ENCODE measurements around the gene MYBL2.
A peak's percentile ranks its signal among the peaks of the same experiment; 100 is the strongest.

MYBL2 gene

DNA sequence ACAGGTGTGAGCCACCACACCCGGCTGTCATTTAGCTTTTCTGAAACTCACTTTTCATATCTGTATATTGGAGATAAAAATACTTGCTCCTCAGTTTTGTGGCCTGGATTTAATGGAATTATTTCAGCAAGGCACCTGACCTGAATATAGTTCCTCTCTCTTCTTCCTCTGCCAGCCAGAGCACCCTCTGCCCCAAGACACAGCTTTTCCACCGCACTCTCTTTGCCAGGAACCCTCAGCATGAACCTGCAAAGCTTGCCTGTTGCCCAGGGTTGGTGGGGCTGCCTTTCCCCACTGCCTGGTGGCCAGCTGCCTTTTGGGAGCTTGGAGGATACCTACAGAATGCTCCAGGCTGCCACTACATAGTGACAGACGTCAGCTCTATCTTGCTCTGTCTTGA lies 56.8 kb downstream of the MYBL2 start:
- DNase-seq = no peak

DNA sequence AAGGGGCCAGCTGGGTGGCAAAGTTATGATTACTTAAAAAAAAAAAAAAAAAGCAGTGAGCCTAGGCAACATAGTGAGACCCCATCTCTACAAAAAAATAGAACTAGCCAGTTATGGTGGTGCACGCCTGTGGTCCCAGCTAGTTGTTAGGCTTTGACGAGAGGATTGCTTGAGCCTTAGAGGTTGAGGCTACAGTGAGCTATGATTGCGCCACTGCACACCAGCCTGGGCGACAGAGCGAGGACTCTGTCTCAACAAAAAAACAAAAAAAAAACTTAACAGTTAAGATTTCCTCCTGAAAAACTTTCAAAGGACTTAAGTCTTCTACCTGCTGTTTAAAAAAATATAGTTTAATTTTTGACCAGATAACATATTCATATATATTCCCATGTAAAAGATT lies 57.5 kb downstream of the MYBL2 start:
- DNase-seq = no peak

DNA sequence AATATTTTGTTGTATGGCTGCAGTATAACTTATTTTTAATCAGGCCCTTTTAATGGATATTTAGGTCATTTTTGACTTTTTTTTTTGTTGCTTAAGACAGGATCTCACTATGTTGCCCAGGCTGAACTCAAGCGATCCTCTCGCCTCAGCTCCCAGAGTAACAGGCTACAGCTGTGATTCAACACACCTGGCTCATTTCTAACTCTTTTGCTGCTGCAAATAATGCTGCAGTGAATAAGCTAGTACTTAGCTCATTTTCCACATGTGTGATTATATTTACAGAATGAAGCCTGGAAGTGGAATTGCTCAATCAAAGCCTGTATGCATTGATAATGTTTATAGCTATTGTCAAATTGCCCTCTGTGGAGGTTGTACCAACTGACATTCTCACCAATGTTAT lies 58.8 kb downstream of the MYBL2 start:
- DNase-seq = no peak

DNA sequence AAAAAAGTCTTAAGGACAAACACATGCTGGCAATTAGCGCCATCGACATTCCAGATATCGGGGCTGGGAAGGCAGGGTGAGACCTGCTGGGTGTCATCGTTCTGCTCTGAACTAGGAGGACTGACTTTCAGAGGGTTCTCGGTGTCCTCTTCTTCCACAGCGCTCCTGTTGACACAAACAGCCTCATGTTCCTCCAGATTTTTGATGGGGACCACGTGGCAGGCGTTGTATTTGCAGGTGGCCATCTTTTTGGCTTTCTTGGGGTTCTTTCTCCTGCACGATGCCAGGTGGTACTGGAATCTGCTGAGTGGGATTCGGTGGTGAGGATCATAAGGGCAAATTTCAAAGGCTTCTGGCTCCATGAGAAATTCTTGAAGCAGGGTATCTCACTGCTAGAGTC lies 59.4 kb downstream of the MYBL2 start:
- no peak for DNase-seq

DNA sequence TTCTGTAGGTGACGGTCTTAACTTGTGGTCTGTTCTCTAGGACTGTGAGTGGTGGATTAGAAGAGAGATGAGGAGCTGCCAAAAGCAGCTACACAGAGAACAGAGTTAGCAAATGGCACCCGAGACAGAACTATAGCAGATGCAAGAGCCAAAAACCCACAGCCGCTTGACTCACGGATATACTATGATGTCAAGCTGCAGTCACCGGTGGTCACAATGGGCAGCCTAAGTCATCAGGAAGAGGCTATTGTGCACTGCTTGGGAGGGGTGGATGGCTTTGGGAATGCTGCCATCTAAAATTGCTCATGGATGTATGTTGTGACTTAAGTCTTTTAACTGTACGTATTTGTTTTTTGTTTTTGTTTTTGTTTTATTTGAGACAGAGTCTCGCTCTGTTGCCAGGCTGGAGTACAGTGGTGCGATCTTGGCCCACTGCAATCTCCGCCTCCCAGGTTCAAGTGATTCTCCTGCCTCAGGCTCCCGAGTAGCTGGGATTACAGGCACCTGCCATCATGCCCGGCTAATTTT lies 60.0 kb downstream of the MYBL2 start, which contains the start of gene GTSF1L:
Gene GTSF1L, minus strand, starts transcription at position 192 of the 528 bp plus-strand sequence. CDS start 308 bp downstream, outside the sequence.
- DNase-seq = no peak

DNA sequence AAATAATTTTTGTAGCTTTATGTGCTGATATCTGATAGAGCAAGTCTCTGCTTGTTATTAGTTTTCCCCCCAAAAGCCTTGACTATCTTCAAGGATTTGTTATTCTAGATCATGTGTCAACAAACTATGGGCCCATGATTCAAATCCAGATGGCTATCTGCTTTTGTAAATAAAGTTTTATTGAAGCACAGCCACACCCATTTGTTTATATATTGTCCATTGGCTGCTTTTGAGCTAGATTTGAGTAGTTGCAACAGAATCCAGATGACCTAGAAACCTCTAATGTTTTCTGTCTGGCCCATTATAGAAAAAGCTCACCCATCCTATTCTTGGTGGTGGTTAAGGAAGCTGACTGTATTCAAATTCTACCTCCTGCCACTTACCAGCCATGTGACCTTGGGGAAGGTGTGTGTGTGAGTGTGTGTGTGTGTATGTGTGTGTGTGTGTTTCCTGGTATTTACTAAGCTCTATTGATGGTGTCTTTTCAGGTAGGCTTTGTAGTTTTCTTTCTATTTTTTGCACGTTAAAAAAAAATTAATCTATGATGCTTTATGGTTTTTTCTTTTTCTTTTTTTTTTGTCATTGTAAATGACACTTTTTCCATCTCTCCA lies 61.2 kb downstream of the MYBL2 start:
- no peak for DNase-seq

DNA sequence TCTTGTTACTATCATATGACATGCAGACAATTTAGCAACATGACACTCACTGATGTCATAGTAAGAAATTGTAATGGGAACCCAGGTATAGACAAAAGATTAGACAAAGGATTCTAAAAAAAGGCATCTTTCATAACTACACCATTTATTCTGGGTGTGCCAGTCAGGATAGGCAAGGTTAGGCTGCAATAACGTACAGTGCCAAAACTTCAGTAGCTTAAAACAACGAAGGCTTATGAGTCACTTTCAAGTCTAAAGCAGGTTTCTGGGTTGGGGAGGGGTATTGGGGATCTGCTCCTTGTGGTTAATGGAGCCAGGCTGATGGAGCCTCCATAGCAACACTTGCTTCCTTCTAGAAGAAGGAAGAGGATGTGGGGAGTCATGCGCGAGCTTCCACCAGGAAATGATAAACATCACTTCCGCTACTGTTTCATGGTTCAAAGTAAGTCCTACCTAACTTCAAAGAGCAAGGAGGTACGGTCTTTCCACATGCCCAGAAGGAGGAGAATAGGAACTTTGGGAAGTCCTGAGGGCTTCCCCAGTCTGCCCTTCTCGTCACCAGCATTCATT lies 61.9 kb downstream of the MYBL2 start:
- no peak for DNase-seq

DNA sequence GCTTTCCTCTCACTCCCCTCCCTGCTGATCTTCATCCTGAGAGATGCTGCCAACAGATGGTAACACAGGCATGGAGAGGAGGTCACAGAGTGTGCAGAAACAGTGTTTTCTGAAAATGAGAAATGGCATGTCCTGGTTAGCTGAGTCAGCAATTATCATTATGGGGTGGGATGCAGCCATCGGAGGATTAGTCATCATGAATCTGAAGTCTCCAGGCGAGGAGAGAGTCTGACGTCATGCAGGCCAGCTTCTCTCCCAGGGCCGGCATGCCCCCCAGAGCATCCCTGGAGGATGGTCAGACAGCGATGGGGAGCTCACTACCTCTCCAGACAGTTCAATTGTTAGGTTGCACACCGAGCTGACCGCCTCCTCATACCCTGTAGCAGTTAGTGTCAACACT lies 64.6 kb downstream of the MYBL2 start:
- no peak for DNase-seq

DNA sequence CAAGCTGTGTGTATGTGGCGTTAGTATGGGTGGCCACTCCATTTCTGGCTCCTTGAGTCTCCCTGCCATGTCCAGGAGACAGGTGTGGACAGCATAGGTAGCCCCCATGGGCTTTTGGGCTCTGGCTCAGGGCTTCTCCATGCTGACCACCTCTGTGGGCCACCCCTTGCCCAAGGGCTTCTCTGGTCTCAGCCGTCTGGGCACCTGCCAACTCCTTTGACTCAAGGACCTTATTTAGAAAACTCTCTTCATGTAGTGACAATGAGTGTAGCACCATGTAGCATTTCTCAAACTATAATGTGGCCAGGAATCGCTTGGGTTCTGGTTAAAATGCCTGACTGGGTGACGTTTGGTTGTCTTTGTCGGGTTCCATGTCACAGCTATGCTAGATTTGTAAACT lies 65.0 kb downstream of the MYBL2 start:
- DNase-seq = no peak

DNA sequence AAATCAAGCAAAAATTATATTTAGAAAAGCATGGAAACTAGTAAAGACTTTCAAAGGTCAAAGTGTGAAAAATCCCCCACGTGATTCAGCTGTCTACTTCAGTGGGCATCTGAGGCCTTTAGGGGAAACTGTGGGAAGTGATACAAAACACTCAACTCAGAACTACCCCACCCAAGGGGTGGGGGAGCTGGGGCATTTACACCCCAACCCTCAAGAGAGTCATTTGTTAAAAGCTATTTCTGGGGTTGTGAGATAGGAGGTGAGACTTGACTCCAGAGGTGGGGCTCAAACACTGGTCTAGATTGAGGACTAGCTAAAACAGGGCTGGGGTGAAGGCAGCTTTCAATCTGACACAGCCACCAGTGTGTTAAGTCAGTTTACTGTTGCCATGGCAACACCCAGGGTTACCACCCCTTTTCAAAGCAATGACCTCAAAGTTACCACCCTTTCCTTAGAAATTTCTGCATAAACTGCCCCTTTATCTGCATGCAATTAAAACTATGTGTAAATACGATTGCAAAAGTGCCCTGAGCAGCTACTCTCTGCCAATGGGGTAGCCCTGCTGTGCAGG lies 69.8 kb downstream of the MYBL2 start:
- peak; percentile 20 for DNase-seq

DNA sequence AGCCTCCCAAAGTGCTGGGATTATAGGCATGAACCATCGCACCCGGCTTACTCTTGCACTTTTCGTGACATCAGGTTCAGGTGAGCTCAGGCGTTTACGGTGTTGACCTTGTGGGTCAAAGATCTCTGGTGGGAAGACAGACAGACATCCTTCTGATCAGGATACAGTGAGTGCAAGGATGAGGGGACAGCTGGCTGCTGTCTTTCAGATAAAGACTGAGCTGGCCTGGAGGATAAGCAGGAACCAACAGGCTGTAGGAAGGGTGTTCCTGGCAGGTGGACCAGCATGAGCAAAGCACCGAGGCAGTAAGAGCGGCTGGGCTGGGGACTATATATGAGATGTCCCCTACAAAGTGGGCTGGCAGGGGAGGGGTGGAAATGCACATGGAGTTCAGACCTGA lies 71.0 kb downstream of the MYBL2 start:
- DNase-seq = no peak

DNA sequence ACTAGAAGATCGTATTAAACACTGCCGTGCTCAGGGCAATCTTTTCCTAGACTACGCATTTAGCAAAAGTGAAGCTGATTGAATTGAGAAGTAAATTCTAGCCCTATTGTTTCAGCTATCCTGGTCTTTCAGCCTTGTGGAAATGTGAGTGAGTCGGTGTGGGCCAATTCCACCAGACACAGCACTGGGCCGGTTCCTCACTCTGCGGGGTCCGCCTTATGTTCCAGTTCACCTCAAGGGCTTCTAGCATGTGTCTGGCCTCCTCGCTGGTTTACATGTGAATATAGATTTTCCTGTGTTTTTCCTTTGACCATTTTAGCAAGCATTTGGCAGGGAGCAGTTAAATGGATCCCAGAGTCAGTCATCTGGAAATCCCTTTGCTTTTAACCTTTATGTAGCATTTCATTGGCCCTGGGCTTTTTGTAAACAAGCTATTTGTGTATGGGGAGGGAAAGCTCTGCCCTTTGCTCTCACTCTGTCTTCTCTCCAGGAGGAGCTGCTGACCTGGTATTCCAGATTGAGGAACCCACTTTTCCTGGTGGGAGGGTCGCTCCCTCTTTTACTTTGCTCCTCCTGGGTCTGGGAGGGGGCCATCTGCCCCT lies 72.3 kb downstream of the MYBL2 start:
- DNase-seq = no peak

DNA sequence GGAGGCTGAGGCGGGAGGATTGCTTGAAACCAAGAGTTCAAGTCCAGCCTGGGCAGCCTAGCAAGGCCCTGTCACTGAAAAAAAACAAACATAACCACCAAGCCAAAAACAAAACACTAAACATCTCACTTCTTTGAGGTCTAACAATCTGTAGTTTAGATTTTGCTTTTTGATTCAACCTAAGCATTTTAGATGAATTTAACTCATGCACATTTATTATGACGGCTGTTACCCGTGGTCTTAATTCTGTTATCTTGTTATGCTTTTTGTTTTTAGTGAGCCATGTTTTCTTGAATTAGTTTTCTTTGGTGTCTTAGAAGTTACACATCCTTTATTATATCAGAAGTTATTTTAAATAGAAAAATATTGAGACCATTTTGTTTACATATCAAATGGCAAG lies 73.7 kb downstream of the MYBL2 start:
- DNase-seq = no peak

DNA sequence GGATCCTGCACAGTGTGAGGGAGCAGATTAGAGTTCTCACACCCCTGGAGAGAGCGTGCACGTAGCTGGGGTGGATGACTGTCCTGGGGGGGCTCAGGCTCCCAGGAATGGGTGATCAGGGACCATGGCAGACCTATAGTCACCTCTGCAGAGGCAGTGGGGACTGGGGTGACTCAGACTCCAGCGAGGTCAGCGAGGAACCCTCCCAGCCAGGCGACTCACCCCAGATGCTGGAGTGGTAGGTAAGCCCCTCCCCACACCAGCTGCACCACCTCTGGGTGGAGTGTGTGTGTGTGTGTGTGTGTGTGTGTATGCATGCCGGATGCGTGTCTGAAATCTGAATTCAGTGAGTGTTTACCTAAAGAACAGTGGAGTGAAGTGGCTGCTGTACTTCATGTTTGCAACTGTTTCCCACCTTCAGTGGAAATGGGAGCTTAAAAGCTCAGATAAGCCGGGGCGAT lies 77.3 kb downstream of the MYBL2 start:
- no peak for DNase-seq

DNA sequence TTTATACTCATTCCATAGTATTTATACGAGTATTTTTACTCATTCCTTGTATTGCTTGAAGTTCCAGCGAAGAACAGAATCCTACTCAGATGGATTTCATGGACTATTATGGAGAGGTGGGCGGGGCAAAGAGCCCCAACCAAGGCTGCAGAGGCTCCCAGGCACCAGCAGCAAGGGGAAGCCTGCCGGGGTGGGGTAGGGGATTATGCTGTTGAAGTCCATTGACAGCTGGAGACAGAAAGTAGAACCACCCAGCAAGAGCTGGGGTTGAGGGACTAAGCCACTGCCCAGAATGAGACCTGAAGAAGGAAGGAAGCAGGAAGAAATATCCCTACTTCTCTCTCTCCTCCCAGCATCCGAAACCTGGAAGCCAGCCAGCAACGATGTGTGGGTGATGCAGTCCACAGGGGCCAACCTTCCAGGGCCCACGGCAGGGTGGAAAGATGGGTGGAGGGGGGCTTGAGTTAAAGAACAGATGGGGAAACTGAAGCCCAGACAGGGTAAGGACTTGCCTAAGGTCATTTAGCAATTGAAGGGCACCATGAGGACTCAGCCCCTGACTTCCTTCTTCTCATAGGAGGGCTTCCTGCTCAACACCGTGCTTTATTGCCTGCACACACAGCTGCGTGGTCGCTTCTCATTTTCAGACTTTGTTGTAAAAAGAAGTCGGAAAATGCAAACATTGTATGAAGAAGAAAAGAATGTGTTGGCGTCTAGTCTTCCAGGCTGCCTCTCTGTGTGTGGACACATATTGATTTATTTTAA lies 78.2 kb downstream of the MYBL2 start:
- no peak for DNase-seq

DNA sequence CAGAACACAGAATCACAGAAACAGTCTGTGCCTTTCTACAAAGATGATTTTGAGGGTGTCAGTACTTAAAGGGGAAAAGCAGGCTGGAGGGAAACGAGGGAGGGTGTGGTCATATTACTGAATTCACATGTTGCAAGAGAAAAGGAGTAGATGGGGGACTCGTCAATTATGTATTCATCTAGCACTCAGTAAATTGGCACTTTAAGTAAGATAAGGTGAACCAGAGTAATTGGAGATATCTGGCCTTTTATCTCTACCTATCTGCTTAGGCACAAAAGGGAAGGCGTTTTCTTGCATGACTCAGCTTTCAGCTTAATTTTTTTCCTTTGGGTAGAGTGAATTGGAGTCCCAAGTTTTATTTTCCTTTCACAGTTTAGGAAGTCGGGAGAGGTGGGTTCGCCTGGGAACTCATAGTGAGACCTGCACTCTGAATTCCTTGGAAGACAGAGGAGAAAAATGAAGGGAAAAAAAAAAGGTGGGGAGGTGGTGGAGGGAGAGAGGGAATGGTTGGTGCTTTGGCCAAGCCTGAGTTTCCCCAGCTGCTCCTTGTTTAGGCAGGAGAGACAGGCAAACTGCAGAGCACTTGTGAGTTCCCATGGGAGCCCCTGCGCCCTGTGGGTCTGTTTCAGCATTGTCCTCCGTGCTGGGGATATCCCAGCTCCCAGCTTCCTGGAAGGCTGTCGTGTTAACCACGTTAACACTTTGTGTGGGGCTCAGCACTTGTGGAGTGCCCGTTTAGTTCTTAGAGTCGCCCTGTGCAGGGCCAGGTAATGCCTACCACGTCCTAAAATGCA lies 79.6 kb downstream of the MYBL2 start:
- DNase-seq = no peak

DNA sequence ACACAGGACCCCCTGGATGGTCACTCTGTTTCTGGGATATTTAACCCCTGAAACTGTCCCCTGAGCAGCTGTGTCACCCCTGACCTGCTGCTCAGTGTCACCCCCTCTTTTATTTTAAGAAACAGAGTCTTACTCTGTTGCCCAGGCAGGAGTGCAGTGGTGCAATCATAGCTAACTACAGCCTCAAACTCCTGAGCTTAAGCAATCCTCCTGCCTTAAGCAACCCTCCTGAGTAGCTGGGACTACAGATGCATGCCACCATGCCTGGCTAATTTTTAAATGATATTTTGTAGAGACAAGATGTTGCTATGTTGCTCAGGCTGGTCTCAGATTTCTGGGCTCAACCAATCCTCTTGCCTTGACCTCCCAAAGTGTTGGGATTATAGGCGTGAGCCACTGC lies 81.4 kb downstream of the MYBL2 start:
- no peak for DNase-seq

DNA sequence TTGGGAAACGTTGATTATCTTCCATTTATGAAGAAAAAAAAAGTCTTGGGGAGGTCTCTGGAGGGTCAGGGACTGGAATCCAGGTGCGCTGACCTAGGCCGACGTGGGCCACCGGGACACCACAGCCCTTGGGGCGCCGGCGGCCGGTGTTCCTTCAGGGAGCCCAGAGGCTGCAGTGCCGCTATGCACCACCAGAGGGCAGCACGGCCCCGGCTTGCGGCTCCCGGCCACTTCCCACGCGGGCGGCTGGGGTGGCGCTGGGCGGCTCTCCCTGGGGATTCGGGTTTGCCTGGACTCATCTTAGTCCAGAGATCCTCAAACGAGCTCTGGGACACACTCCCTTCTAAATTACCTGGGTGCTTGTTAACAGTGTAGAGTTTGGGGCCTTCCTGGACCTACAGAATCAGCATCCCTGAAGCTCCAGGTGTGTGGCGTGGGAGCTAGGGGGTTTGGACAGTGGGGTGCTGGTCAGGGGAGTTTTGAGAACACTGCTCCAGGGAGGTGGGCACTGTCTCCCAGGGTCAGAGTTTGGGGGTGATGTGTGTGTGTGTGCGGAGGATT lies 82.9 kb downstream of the MYBL2 start:
- peak; percentile 86 for DNase-seq

DNA sequence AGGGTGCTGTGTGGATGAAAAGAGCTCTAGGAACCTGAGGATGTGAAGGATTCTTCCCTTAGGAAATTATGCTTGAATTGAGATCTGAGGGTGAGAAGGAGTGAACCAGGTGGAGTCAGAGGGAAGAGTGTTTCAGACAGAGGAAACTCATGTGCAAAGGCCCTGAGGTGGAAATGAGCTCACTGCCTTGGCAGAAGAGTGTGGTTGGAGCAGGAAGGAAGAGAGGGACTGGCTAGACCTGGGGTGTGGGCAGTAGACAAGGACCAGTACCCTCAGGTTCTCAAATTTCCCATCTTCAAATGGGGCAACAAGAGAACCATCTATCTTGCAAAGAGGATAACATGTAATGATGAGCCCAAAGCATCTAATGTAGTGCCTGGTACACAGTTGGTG lies 83.9 kb downstream of the MYBL2 start:
- no peak for DNase-seq

DNA sequence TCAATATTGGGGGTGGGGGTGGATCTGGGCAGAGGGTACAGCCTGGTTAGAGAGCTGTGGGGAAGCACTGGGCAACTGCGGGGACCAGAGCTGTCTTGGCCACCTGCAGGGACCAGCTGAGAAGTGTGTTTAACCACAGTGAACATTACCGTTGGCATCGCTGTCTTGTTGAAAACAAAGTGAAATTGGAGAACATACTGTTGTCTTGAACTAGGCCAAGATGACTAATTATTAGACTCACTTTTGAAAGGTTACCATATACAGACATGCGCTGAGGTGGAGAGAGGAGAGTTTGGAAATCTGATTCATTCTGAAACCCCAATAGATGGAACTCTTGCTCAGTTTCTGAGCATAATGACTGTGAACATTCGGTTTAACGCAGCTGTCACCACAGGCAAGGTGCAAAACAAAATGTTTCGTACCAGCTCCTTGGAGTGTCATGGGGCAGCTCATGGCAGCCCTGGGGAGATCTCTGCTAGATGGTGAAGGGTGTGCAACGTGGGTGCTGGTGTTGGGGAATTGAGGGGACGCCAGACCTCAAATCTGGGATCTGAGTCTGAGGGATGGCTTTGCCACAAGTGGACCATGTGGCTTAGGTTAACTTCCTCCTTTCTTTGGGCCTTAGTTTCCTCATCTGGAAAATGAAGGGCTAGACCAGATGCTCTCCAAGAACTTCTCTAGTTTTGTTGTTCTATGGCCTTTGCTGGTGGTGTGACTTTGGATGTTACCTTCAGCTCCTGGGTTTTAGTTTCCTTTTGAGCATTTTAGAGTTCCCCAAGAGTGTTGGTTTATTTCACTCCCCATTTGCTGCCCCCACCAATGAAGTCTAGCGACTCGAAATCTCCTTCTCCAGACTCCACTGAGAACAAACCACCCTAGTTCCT lies 84.5 kb downstream of the MYBL2 start:
- no peak for DNase-seq

DNA sequence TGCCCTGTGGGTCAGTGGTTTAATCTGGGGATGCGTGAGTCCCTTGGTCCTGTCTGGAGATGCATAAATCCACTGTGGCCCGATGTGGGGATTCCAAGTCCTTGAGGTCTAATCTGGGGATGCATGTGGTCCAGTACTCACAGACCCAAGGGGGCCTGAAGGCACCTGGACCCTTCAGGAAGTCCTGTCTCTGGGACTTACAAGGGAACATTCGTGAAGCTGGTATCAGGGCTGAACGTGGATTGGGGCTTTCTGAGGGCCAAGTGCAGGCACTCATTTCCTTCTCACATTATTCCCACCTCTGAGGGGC lies 85.1 kb downstream of the MYBL2 start:
- no peak for DNase-seq
